ENCODE data around the gene TRMT44. TPM values are rescaled to one million over a fixed set of nuclear protein-coding genes. Genes with fewer than 3 reads are reported as not detected.

Gene TRMT44
- total and polyA plus RNA-seq, 2 of the 13 experiments (the other 11 are each of a cell fraction or from before 2014, with no cell fraction given): 5.8 to 8.6 TPM

DNA sequence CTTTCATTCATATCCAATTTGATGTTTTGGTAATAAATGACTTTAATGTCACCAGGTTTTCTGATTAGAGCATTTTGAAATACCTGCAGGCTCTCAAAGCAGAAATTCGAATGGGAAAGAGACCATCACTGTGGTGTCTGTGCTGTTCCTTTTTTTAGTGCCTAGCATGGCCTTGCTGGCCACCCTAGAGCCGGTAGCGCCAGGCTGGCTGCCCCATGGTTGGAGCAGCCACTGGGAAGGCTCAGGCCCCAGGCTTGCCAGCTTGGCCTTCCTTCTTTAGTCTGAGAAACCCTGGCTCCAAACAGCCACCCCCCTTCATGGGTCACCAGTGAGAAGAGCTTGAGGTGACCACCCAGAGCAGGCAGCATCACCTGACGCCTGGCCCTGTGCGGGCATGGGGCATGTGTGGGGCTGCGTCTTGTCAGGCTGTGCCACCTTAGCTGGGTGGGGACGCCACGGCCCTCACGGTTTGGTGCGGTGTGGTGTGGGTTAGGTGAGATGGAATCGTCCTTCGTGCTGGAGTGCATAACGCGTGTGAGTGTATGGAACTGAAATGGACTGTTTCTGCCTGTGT is 30.0 kb downstream of the TRMT44 start (continued):
- TF ChIP-seq, protein P1, sequence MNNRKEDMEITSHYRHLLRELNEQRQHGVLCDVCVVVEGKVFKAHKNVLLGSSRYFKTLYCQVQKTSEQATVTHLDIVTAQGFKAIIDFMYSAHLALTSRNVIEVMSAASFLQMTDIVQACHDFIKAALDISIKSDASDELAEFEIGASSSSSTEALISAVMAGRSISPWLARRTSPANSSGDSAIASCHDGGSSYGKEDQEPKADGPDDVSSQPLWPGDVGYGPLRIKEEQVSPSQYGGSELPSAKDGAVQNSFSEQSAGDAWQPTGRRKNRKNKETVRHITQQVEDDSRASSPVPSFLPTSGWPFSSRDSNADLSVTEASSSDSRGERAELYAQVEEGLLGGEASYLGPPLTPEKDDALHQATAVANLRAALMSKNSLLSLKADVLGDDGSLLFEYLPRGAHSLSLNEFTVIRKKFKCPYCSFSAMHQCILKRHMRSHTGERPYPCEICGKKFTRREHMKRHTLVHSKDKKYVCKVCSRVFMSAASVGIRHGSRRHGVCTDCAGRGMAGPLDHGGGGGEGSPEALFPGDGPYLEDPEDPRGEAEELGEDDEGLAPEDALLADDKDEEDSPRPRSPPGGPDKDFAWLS (CRISPR knock-in tag; IDR thresholded peaks at IDR 0.05; ENCODE audit: borderline replicate concordance): no peak
- no peak for TF ChIP-seq ZNF33A (CRISPR knock-in tag; IDR thresholded peaks at IDR 0.05; ENCODE audit: borderline replicate concordance)
- TF ChIP-seq ZNF841 (CRISPR knock-in tag; IDR thresholded peaks at IDR 0.05; ENCODE audit: borderline replicate concordance): no peak

DNA sequence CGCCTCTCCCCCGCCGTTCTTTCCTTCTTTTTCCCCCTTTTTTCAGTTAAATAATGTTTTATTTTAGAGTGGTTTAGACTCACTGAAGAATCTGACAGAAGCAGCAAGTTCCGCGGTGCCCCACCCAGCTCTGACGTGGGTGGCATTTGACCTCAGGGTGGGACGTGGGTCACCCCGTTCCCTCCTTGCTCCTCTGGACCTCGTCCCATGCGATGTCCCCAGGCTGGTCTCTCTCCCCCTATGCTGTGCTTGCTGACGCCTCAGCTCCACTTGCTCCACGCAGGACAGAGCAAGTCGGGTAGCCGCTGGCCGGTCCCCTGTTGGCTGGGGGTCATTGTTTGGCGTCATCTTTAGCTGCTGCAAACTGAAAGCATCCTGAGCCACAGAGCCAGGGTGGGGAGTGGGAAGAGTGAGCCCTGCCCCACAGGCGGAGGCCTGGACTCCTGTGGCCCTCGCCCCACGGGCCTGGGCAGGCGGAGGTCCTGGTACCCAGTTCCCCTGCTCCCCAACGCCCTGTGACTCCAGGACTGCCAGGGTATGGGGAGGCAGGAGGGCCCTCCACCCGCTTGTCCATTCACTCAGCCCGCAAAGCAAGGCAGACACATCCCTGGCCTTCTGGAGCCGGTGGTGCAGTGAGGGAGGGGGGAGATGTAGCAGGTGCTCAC is 30.8 kb downstream of the TRMT44 start:
- H3K9me3 ChIP-seq (ENCODE audit: low read length): no peaks in the 10 kb centered on the region
- in situ Hi-C loops (cut with HindIII; ENCODE audit: extremely low pct_ligation_motif_present, low pct_unique_long_range_greater_than_20kb): loop anchor here (5.0 to 10.0 kb wide), 2 partner anchors 73 to 121 kb away; partner anchors contain the start of gene CPZ
- H3K4me1 ChIP-seq (ENCODE audit: insufficient read depth, low read length): no peaks in the 10 kb centered on the region
- intact Hi-C loops (cut with micrococcal nuclease; ENCODE audit: unreplicated experiment): no loop called here
- DNase-seq (ENCODE audit: low spot score): no peak
- no peak overlapping the region for H3K4me2 ChIP-seq (ENCODE audit: low read depth, low read length)
- FAIRE-seq: no peak
- no peak overlapping the region for H3K27ac ChIP-seq (ENCODE audit: extremely low read length, insufficient read depth, low read length)
- H2AFZ ChIP-seq (ENCODE audit: low read length): no peak overlapping the region
- 89% methylated on average over 20 of the region's 24 CpGs for WGBS (ENCODE audit: low lambda C conversion rate)
- H4K20me1 ChIP-seq (ENCODE audit: insufficient read depth, low read length): no peaks in the 10 kb centered on the region
- CTCF ChIA-PET (ENCODE audit: low intra/inter-chr PET ratio, low total read pairs): no interaction called here
- no peak for ATAC-seq
- POLR2A ChIA-PET: no interaction called here
- H3K4me3 ChIP-seq (replicated peaks in 1 of 3; ENCODE audit: insufficient read depth in 1 of 3, low read depth in 2 of 3, low read length in 3 of 3): no peak overlapping the region
- TF ChIP-seq CREM (IDR thresholded peaks at IDR 0.05) (no peak), CREM (CRISPR knock-in tag; IDR thresholded peaks at IDR 0.05) (no peak)
- no peaks in the 10 kb centered on the region for H3K27me3 ChIP-seq (ENCODE audit: control insufficient read depth in 1 of 2, insufficient read depth in 2 of 2, low read length in 2 of 2)
- H3K9ac ChIP-seq (ENCODE audit: insufficient read depth, low read depth, low read length): no peak overlapping the region
- no TSS peak for BruUV-seq (replicated peaks)
- no peaks in the 10 kb centered on the region for H3K79me2 ChIP-seq (ENCODE audit: insufficient read depth, low read length)
- H3K36me3 ChIP-seq (replicated peaks in 1 of 2; ENCODE audit: control insufficient read depth in 1 of 2, insufficient read depth in 2 of 2, low read length in 2 of 2): peaks cover 8 to 28% of the 10 kb centered on the region in 2 experiments
